GM19467 (cell line): ENCODE measurements around the gene NAA16.
"Not testable (repeated sequence)": the region's sequence is repeated elsewhere in the genome, so short reads cannot be mapped to it uniquely, and the experiment has no call there.

Experiments
- ATAC-seq: cut with Tn5 transposase; IDR thresholded peaks from one replicate; pipeline ENCODE4 v1.9.1; 2021; ENCODE audit warnings: mild to moderate bottlenecking, moderate library complexity; ENCODE audit not compliant: unreplicated experiment

Gene NAA16

DNA sequence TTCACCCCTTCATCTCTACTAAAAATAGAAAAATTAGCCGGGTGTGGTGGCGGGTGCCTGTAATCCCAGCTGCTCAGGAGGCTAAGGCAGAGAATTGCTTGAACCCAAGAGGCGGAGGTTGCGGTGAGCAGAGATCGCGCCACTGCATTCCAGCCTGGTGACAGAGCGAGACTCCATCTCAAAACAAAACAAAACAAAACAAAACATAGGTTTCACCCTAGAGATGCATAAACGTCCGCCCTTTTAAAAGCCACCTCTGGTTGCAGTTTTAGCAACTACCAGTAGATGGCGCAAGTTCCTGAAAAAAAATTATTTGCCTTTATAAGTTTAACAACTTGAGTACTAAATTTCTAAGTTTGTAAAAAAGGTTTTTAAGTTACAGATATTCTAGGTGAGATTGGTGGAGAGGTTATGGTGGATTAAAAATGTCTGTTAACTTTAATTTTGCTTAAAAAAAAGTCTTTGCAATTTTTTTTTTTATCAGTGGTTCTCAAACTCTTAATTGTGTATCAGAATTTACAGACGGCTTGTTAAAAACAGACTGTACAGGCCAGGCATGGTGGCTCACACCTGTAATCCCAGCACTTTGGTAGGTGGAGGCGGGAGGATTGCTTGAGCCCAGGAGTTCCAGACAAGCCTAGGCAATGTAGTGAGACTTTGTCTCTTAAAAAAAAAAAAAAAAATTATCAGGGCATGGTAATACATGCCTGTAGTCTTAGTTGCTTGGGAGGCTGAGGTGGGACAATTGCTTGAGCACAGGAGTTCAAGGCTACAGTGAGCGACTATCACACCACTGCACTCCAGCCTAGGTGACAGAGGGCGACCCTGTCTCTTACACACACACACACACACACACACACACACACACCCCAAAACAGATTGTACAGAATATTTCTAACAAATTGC lies 42.1 kb downstream of the NAA16 start:
- no peak for ATAC-seq

DNA sequence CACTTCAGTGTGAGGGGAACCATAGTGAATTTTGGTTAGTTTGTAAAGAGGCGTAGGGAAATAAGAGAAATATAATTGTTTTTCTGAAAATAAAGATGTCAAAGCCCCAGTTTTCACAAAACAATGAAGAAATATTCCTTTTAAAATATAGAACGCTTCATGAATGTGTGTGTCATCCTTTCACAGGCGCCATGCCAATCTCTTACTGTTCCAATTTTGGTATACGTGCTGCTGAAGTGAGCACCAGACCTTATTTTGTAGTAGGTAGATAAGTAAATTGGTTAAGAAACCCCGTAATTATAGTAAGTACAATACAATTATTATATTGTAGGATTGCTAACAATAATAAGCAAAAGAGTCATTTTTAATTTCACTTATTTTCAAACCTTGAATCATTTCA lies 43.3 kb downstream of the NAA16 start:
- ATAC-seq: no peak

DNA sequence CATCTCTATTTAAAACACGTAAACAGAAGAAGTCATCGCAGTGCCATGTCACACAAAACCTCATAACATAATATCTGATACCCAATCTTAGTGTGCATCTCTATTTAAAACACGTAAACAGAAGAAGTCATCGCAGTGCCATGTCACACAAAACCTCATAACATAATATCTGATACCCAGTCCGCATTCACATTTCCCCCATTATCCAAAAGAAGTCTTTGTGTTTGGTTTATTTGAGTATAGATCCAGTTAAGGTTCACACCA lies 45.2 kb downstream of the NAA16 start:
- ATAC-seq: not testable (repeated sequence)

GRCh38 chr13:41356786-41357185 lies 45.7 kb downstream of the NAA16 start:
- no peak for ATAC-seq

DNA sequence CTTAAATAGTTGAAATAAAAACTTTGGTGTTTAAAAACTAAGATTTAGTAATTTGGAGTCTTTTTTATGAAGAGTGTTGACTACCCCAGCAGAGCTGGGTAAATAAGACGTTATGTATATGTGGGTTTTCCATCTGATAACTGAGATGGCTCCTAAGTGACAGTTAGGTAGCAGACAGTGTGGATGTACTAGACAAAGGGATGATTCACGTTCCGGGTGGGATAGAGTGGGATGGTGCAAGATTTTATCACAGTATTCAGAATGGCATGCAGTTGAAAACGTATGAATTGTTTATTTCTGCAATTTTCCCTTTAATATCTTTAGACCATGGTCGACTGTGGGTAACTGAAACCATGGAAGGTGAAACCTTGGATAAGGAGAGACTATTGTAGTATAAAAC lies 50.4 kb downstream of the NAA16 start:
- no peak for ATAC-seq

- no peak for ATAC-seq
Measured at GRCh38 chr13:41364043-41364442, 53.0 kb downstream of the NAA16 start.

DNA sequence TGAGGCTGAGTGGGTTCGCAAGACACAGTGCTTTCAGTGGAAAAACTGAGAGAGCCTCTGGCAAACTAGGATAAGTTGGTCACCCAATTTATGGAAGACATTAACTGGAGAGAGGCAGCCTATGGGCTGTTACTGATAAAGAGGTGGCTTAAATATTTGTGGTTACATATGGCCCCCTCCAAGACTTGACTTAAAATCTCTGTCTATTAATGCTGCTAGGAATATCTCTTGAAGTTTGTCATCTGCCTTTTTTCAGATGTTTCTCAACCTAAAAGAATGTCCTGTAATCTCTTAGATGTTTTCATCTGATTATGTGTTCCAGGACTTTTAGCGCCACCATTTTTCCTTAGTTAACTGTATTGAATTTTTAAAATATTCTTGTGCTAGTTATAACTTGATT lies 54.6 kb downstream of the NAA16 start:
- no peak for ATAC-seq

- no peak for ATAC-seq
Measured at GRCh38 chr13:41370736-41371135, 59.7 kb downstream of the NAA16 start.

- no peak for ATAC-seq
Measured at GRCh38 chr13:41377446-41377845, 66.4 kb downstream of the NAA16 start.

DNA sequence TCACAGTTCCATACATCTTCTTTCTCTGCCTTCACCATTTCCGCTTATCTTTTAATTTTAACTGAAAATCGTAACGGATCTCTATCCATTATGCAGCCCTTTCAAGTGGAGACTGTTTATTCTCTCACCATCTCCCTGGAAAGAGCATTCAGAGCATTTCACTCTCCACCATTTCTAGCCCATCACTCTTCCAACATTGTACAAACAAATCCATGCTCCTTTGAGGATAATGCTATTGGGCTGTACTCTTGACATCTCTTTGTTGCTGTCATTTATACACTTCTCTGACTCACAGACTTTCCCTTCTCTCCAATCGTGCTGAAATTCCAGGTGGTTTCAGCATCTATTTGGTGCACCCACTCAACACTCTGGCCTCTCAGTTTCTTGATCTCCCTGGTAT lies 71.4 kb downstream of the NAA16 start:
- ATAC-seq: no peak

- no peak for ATAC-seq
Measured at GRCh38 chr13:41383386-41383785, 72.3 kb downstream of the NAA16 start.

- ATAC-seq: no peak
Measured at GRCh38 chr13:41384749-41385503, 73.9 kb downstream of the NAA16 start.

DNA sequence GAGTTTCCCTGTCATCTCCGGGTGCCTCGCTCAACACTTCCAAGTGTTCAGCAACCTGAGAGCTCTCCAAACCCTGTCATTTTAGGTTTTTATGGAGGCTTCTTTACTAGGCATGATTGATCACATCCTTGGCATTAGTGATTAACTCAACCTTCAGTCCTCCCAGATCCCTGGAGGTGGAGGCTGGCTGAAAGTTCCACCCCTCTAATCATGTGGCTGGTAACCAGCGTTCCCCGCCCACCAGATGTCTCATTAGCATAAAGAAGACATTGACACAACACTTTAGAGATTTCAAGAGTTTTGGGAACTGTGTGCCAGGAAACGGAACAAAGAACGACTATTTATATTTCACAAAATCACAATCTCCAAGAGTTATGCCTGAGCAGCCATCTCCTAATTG lies 75.1 kb downstream of the NAA16 start:
- ATAC-seq: no peak

DNA sequence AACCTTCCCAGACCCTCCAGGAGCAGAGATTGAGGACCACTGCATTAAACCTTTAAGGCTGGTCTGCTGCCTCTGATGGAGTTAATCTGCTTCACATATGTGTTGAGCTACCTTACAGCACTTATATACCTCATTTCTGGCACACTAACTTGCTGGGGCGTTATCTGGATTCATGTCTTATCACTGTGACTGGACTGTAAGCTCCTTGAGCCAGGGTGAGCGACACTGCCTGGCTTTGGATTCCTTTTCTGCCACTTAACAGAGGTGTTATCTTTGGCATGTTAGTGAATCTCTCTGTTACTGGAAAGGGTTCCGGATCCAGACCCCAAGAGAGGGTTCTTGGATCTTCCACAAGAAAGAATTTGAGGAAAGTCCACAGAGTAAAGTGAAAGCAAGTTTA lies 76.5 kb downstream of the NAA16 start:
- ATAC-seq: no peak

- ATAC-seq: no peak
Measured at GRCh38 chr13:41388143-41388881, 77.2 kb downstream of the NAA16 start.

DNA sequence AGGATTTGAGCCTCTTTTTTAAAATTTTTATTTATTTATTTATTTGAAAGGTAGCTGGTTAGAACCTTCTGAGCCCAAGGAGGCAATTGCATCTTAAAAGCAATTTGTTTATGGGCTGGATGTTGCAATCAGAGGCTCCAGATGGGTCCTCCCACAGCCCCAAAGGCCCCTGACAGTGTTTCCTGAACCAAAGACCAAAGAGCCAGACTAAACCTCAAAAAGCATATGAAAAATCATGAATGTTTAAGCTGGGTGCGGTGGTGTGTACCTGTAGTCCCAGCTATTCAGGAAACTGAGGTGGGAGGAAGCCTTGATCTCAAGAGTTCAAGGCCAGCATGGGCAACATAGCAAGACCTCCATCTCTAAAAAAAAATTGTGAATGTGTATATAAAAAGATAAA lies 78.5 kb downstream of the NAA16 start:
- no peak for ATAC-seq

DNA sequence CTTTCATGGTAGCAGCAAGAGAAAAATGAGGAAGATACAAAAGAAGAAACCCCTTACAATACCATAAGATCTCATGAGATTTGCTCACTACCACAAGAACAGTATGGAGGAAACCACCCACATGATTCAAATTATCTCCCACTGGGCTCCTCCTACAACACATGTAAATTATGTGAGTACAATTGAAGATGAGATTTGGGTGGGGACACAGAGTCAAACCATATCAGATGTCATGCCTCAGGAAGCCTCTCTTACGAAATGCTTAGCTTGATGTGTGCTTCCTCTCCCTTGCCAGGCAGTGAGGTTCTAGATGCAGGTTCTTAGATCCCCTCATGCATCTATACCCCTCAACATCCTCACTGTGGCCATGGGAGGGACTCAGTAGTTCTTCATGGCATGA lies 83.1 kb downstream of the NAA16 start:
- ATAC-seq: no peak

GRCh38 chr13:41398494-41399170 lies 87.6 kb downstream of the NAA16 start:
- no peak for ATAC-seq

DNA sequence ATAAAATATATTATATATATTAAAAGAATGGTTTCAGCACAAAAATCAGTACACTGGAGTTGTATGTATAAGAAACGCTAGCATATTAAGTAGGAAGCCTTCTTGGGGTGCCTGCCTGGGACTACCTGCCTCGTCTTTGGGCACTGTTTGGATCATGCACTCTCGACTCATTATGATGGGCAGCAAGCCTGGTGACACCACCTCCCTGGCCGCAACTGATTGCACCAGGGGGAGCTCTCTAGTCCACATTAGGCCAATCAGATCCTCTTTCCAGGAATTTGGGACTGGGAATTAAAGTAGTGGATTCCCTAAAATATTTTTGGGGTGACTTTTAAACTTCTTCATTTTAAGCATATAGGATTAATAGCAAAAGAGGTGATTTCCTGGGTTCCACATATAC lies 90.3 kb downstream of the NAA16 start:
- no peak for ATAC-seq

DNA sequence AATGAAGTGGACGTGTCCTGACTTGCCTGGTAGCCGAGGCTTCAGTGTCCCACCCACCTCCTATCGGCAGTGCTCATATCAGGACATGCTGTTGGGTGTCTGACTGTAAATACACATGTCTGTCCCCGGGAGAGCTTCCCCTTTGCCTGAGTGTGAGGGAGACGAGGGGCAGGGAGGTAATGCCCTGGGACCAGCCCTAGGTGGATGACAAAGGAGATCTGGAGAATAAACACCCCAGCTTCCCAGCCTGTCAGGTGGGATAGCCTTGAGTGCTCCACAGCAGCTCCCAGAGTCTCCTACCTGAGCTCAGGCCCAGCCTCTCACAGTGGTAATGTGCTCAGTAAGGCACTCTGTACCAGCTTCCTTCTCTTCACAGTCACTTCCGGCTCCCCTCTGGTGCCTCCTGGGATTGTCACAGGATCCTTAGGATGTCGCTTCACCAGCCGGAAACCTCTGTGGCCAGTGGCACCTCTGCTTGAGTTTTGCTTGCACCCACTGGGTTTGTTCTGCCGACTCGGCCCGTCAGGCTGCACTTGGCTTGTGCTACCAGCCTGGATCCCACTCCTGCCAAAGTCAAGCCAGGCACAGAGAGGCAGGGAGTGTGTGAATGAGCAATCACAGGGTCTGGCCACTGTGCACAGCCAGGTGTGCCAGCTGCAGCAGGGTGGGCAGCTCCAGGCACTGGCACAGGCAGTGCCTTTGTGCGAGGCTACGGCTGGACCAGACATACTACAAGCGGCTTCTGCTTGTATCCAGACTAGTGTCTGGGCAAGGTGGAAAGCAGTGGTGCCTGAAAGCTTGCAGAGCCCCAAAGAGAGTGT lies 91.8 kb downstream of the NAA16 start:
- no peak for ATAC-seq
